Heart left ventricle (tissue), 16 donors: ENCODE results near the gene TMEM156. TPM values are rescaled to one million over a fixed set of nuclear protein-coding genes. Genes with fewer than 3 reads are reported as not detected.

Experiments
- ATAC-seq, 4 donors: fragments of 200-7000 bp; cut with Tn5 transposase; one replicate each; pipeline ENCODE4 v1.9.1; 2020 to 2022; ENCODE audit warnings: moderate library complexity in 4 of 4, mild to moderate bottlenecking in 3 of 4, moderate number of reproducible peaks in 1 of 4
- DNase-seq, 5 donors: peaks; one replicate each; pipeline ENCODE4 v3.0.0-alpha.2; 2020
- H3K27ac ChIP-seq, 12 donors: fragments of 200-600 bp; sonication (generic) in 4 of 12; one replicate each; pipeline versions ENCODE4 v1.5.0 to v1.8.0; 2016 to 2022; ENCODE audit warnings: mild to moderate bottlenecking in 2 of 12
- H3K27me3 ChIP-seq, 9 donors: fragments of 200-600 bp; sonication (generic) in 2 of 9; one replicate each; pipeline versions ENCODE4 v1.5.1 to v1.8.0; 2016 to 2022; ENCODE audit warnings: mild to moderate bottlenecking in 3 of 9
- H3K36me3 ChIP-seq, 9 donors: fragments of 200-600 bp; sonication (generic) in 2 of 9; one replicate each; pipeline versions ENCODE4 v1.5.0 to v1.8.0; 2018 to 2022; ENCODE audit warnings: mild to moderate bottlenecking in 2 of 9
- H3K4me1 ChIP-seq, 12 donors: fragments of 200-600 bp; sonication (generic) in 4 of 12; one replicate each; pipeline versions ENCODE4 v1.5.0 to v1.8.0; 2016 to 2022; ENCODE audit warnings: mild to moderate bottlenecking in 3 of 12
- H3K4me3 ChIP-seq, 12 donors: fragments of 200-600 bp; sonication (generic) in 4 of 12; one replicate each; pipeline versions ENCODE4 v1.5.0 to v1.8.0; 2017 to 2022; ENCODE audit warnings: mild to moderate bottlenecking in 9 of 12, moderate library complexity in 4 of 12
- H3K9me3 ChIP-seq, 12 donors: fragments of 200-600 bp; sonication (generic) in 4 of 12; one replicate each; pipeline versions ENCODE4 v1.5.0 to v1.8.0; 2016 to 2022; ENCODE audit warnings: mild to moderate bottlenecking in 1 of 12
- POLR2A ChIP-seq, 2 donors: fragments of 450-650 bp; IDR thresholded peaks; one replicate each; pipeline ENCODE4 v1.6.1; 2017; ENCODE audit warnings: antibody characterized with exemption in 2 of 2, mild to moderate bottlenecking in 2 of 2, moderate library complexity in 2 of 2
- WGBS, 4 donors: extraction: QIAGEN DNeasy Blood & Tissue Kit in 2 of 4; methylation state at CpG; one replicate each; pipeline versions ENCODE4 v1.1.5 to v1.1.7; 2013 to 2018; 5-methylcytosine and 5-hydroxymethylcytosine counted together
- intact Hi-C, 10 donors: fragments of 100-400 bp; cut with DNase I; formaldehyde crosslinking; loops; one replicate each; pipeline versions ENCODE4 v1.11.1 to v1.14.2; 2022
- polyA plus RNA-seq, 2 donors: library from polyadenylated mRNA; stranded (reverse); fragments of 200-250 nt; gene quantifications; one replicate each; pipeline ENCODE4 v1.2.3, GENCODE V29; 2013
- total RNA-seq, 9 donors: library from RNA; depleted of rRNA in 2 of 9; stranded (reverse); fragments of >200 nt in 2 of 9; fragmentation: NEBNext Ultra II Directional in 3 of 9; extraction: Animal tissue kit (Norgen Biotek cat#: 25700) in 3 of 9; gene quantifications; one replicate each; pipeline versions ENCODE4 v1.1.0 to v1.2.4, GENCODE V29; 2016 to 2023
- TF ChIP-seq, protein P1 (sequence below), 12 donors: fragments of 200-600 bp; sonication (generic) in 4 of 12; IDR thresholded peaks; one replicate each; pipeline versions ENCODE4 v1.5.0 to v1.8.0; 2018 to 2022; ENCODE audit warnings: antibody characterized with exemption in 12 of 12, mild to moderate bottlenecking in 5 of 12
- donor health status: ischemic (EF 13 %, LVEDD 7.1; RV severe dilation, severe dysfunction).
- donor health status: healthy with polysubstance abuse.
- donor health status: DM: no; HTN: yes; CAD: no.
- donor health status: DM: no; HTN: no; CAD: no.
- donor health status: ischemic (EF 25% LVEDD 6.9; RV normal size, moderate dysfunction).
- donor health status: ischemic (EF 25% LVEDD 5.7; RV mildly dilated, moderate dysfunction).
- donor health status: healthy.
- donor health status: DM: yes; HTN: yes; CAD: no.
- donor health status: ischemic (EF 35%, LVEDD 5.7; RV mildly dilated, moderate dysfunction).
- donor health status: nonischemic (EF 11% LVEDD 7.7; RV severe dilation, severe dysfunction).
- donor health status: DM: yes; HTN: yes; CAD: no.
- donor health status: PGD.
- donor health status: ischemic (EF 29% LVEDD 5.4; RV normal size, mild dysfunction).
- donor health status: nonischemic (EF 23%, LVEDD 6.1; RV moderate dilation, normal function).

TMEM156 gene
- total and polyA plus RNA-seq, 11 donors, result 0.06 to 2.3 (median 0.14) TPM; not detected in 8

GRCh38 chr4:39067031-39067430 lies 34.8 kb upstream of the TMEM156 start:
- ATAC-seq (no peak), DNase-seq (no peak)
- H3K27me3 ChIP-seq, result no peaks in the 10 kb centered on the region
- no peaks in the 10 kb centered on the region for H3K36me3 ChIP-seq
- H3K4me3 ChIP-seq, result no peak overlapping the region
- intact Hi-C loops, result loop anchor here in 1 of 10 donors (5.0 kb wide), 1 partner anchor 185 kb away; no protein-coding TSS in a partner anchor
- no peaks in the 10 kb centered on the region for H3K9me3 ChIP-seq
- WGBS, 4 donors, result 94 to 99% (median 97%) methylated on average over 2 of the region's 2 CpGs
- peaks cover 0 to 14% (median under 1%) of the 10 kb centered on the region in 12 donors for H3K4me1 ChIP-seq
- H3K27ac ChIP-seq, result no peak overlapping the region
- no peak for TF ChIP-seq POLR2A (IDR thresholded peaks at IDR 0.05)
- TF ChIP-seq, protein P1, sequence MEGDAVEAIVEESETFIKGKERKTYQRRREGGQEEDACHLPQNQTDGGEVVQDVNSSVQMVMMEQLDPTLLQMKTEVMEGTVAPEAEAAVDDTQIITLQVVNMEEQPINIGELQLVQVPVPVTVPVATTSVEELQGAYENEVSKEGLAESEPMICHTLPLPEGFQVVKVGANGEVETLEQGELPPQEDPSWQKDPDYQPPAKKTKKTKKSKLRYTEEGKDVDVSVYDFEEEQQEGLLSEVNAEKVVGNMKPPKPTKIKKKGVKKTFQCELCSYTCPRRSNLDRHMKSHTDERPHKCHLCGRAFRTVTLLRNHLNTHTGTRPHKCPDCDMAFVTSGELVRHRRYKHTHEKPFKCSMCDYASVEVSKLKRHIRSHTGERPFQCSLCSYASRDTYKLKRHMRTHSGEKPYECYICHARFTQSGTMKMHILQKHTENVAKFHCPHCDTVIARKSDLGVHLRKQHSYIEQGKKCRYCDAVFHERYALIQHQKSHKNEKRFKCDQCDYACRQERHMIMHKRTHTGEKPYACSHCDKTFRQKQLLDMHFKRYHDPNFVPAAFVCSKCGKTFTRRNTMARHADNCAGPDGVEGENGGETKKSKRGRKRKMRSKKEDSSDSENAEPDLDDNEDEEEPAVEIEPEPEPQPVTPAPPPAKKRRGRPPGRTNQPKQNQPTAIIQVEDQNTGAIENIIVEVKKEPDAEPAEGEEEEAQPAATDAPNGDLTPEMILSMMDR (IDR thresholded peaks at IDR 0.05), result no peak

- intact Hi-C loops, result loop anchor here in 1 of 10 donors (5.0 kb wide), 1 partner anchor 186 kb away; no protein-coding TSS in a partner anchor
- TF ChIP-seq, protein P1 (IDR thresholded peaks at IDR 0.05), result no peak
- no peak for TF ChIP-seq POLR2A (IDR thresholded peaks at IDR 0.05)
- Histone ChIP-seq H3K36me3 (no peaks in the 10 kb centered on the region), H3K9me3 (no peaks in the 10 kb centered on the region), H3K4me3 (no peak overlapping the region), H3K27me3 (no peaks in the 10 kb centered on the region), H3K27ac (no peak overlapping the region), H3K4me1 (peaks cover 0 to 16% (median 3%) of the 10 kb centered on the region in 12 donors)
- ATAC-seq (no peak), DNase-seq (no peak)
- WGBS, 4 donors, result 97 to 99% (median 99%) methylated on average over 2 of the region's 2 CpGs
These were observed 34.2 kb upstream of the TMEM156 start for GRCh38 chr4:39066371-39066770.

DNA sequence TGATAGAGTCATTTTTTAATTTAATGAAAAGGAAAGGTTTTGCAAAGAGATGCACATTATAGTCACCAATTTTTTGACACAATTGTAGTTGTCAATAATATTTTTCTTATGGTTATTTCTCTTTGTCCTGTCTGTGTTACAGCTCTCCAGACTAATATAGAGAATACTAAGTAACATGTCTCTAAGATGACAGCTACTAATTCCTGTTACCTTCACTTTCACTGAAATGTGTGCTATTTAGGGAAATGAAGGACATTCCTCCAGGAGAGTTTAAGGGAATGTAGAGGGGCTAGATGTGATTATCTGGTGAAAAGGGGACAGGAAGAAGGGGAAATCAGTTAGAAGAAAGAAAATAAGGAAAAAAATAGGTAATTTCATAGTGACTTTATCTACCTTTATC lies 31.2 kb upstream of the TMEM156 start:
- no peak for ATAC-seq
- H3K4me1 ChIP-seq, result peaks cover 0 to 17% (median 3%) of the 10 kb centered on the region in 12 donors
- intact Hi-C loops, result no loop called here

GRCh38 chr4:39062770-39063097 lies 30.5 kb upstream of the TMEM156 start:
- 67 to 73% (median 70%) methylated on average over 4 of the region's 4 CpGs for WGBS, 4 donors
- intact Hi-C loops, result no loop called here
- Histone ChIP-seq H3K4me1 (peaks cover 0 to 17% (median under 1%) of the 10 kb centered on the region in 12 donors), H3K36me3 (no peaks in the 10 kb centered on the region), H3K4me3 (no peak overlapping the region), H3K27ac (no peak overlapping the region), H3K27me3 (no peaks in the 10 kb centered on the region), H3K9me3 (no peaks in the 10 kb centered on the region)
- TF ChIP-seq, protein P1 (IDR thresholded peaks at IDR 0.05), result no peak
- no peak for TF ChIP-seq POLR2A (IDR thresholded peaks at IDR 0.05)
- no peak for ATAC-seq
- no peak for DNase-seq

More for the DNA sequence above, 31.2 kb upstream of the TMEM156 start:
- no peak overlapping the region for H3K27ac ChIP-seq
- no peaks in the 10 kb centered on the region for H3K27me3 ChIP-seq
- H3K9me3 ChIP-seq, result no peaks in the 10 kb centered on the region
- no peaks in the 10 kb centered on the region for H3K36me3 ChIP-seq
- TF ChIP-seq, protein P1 (IDR thresholded peaks at IDR 0.05), result no peak
- no peak for TF ChIP-seq POLR2A (IDR thresholded peaks at IDR 0.05)
- H3K4me3 ChIP-seq, result no peak overlapping the region
- DNase-seq, result no peak
